HG03108 (cell line): ENCODE measurements around the gene BMPR1A.
"Not testable (repeated sequence)": the region's sequence is repeated elsewhere in the genome, so short reads cannot be mapped to it uniquely, and the experiment has no call there.

Experiments used
- ATAC-seq: cut with Tn5 transposase; IDR thresholded peaks from one replicate; pipeline ENCODE4 v1.9.1; 2021; ENCODE audit warnings: moderate library complexity; ENCODE audit not compliant: unreplicated experiment

The BMPR1A gene

GRCh38 chr10:86837663-86838062 lies 81.2 kb downstream of the BMPR1A start:
- no peak for ATAC-seq

DNA sequence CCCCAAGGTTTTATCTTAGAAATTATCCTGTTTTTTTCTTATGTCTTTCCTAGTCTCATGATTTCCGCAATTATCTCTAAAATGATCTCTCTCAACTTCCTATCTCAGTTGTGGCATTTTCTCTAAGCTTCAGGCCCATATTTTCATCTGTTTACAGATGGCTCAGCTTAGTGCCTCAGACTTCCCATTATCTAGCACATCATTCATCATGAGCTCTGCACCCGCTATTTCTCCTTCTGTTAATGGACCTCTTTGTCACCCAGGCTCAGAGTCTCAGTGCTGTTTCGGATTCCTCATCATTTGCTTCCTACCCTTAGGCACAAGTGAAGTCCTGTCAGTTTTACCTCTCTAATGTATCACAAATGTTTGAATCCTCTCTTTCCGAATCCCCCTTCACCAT lies 84.1 kb downstream of the BMPR1A start:
- ATAC-seq, result no peak

DNA sequence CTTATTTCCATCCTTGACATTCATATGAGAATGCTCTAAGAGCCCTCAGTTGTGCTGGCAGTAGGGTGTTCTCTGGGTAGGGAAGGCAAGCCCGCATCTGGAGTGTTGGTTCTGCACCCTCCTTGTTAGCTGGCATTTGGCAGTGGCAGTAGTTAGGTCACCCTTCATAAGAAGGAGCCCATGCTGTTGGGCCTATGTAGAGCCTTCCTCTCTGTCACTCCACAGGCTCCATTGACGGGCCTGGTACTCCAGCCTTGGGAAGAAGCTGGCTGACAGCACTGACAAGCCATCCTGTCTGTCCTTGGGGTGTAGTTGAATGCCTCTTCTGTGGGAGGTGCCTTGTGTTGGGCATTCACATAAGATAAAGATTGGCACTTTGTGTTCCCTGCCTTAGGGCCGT lies 89.7 kb downstream of the BMPR1A start:
- ATAC-seq, result no peak

- ATAC-seq, result no peak
Measured at GRCh38 chr10:86848747-86849146, 92.3 kb downstream of the BMPR1A start.

- ATAC-seq, result no peak
Measured at GRCh38 chr10:86849181-86849894, 92.9 kb downstream of the BMPR1A start.

DNA sequence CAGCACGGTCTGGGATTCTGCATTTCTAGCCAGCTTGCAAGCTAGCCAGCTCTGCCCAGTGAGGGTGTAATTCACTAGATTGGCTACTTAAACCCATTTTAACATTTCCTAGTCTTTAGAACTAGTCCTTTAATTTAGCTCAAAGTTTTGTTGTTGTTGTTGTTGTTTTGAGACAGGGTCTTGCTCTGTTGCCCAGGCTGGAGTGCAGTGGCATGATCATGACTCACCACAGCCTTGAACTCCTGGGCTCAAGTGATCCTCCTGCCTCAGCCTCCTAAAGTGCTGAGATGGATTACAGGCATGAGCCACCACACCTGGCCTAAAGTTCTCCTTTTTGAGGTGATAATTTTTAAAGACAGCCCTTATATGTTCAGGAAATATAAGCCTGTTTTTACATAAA lies 94.1 kb downstream of the BMPR1A start:
- no peak for ATAC-seq

GRCh38 chr10:86851328-86852207 lies 95.1 kb downstream of the BMPR1A start:
- ATAC-seq, result no peak

DNA sequence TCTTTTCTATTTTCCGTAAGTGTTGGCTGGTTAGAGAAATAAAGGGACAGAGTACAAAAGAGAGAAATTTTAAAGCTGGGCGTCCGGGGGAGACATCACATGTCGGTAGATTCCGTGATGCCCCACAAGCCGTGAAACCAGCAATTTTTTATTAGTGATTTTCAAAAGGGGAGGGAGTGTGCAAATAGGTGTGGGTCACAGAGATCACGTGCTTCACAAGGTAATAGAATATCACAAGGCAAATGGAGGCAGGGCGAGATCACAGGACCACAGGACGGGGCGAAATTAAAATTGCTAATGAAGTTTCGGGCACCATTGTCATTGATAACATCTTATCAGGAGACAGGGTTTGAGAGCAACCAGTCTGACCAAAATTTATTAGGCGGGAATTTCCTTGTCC lies 97.2 kb downstream of the BMPR1A start:
- ATAC-seq, result not testable (repeated sequence)

- no peak for ATAC-seq
Measured at GRCh38 chr10:86855513-86855912, 99.1 kb downstream of the BMPR1A start.

DNA sequence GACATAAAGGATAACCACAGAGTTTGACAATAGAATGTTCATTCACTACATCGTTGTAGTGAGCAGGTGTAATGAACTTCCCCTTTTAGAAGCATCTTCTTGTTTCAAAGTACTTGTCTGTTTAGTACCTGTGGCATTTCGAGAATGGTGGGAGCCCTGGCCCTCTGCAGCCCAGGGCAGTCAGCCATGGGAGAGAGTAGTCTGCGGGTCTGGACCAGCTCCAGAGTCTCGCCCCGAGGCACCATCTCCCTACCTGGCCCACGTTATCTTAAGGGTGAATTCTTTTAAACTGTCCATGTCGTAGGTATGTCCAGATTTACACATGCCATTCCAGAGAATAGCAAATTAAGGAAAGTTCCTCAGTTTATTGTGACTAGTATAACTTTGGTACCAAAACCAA lies 99.7 kb downstream of the BMPR1A start:
- no peak for ATAC-seq

- no peak for ATAC-seq
Measured at GRCh38 chr10:86857128-86857721, 100.8 kb downstream of the BMPR1A start.

DNA sequence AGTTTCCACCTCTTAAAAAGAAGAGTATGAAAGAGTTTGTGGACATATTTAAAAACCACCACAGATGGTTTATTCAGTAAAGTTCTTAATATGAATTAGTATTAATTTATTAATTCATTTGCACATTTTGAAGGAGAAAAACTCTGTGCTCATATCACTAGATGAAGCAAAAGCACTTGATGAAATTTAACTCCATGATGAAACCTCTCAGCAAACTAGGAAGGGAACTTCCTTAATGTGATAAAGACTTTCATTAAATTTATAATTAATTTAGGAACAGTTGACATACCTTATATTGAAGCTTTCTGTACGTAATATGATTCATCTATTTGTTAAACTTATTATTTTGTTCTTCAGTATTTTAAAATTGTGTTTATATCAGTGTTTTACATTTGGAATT lies 101.6 kb downstream of the BMPR1A start:
- ATAC-seq, result no peak

DNA sequence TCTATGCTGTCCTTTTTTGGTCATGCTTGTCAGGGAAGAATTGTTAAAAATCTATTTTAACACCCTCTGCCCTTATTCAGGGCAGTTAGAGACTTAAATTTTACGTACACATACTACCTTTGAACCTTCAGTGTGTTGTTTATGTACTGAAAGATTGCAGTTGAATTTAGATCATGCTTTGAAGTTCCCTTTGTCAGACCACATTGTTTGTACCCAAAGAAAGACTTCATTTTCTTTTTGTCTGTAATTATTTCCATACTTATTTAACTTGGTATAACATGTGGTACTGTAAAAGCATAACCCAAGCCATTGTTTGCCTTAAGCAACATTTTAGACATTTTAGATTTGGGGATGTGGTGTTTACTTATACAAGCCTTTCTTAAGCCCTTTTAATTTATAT lies 104.9 kb downstream of the BMPR1A start:
- no peak for ATAC-seq

DNA sequence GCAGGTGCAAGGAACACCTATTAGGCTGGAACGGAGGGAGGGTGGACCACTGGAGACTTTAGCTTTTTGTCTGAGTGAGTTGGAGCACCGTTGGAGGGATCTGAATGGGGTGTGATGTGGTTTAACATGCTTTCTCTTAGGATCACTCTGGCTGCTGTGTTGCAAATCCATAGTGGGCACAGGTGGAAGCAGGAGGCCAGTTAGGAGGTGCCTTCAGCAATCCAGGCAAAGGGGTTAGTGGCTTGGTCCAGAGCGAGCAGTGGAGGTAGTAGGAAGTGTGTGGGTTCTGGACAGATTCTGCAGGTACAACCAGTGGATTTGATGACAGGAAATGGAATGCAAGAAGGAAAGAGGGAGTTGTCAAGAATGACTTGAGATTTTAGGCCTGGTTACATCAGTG lies 106.0 kb downstream of the BMPR1A start:
- no peak for ATAC-seq

GRCh38 chr10:86862786-86863483 lies 106.5 kb downstream of the BMPR1A start:
- ATAC-seq, result no peak

GRCh38 chr10:86863484-86863842 lies 107.0 kb downstream of the BMPR1A start:
- no peak for ATAC-seq

DNA sequence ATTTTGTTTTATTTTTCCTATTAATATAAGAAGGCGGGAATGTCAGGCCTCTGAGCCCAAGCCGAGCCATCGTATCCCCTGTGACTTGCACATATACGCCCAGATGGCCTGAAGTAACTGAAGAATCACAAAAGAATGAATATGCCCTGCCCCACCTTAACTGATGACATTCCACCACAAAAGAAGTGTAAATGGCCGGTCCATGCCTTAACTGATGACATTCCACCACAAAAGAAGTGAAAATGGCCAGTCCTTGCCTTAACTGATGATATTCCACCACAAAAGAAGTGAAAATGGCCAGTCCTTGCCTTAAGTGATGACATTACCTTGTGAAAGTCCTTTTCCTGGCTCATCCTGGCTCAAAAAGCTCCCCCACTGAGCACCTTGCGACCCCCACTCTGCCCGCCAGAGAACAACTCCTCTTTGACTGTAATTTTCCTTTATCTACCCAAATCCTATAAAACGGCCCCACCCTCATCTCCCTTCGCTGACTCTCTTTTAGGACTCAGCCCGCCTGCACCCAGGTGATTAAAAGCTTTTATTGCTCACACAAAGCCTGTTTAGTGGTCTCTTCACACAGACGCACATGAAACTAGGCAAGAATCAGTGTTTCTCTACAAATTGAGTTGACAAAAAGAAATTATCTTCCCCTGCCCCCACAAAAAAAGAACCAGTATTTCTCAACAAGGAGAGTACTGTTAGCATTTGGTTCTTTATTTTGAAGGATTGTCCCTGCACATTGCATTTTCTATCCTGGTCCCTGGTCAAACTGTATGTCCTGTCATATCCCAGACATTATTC lies 108.8 kb downstream of the BMPR1A start:
- not testable (repeated sequence) for ATAC-seq

GRCh38 chr10:86867149-86867548 lies 110.7 kb downstream of the BMPR1A start:
- no peak for ATAC-seq

- no peak for ATAC-seq
Measured at GRCh38 chr10:86868353-86868752, 111.9 kb downstream of the BMPR1A start.

GRCh38 chr10:86870679-86871078 lies 114.3 kb downstream of the BMPR1A start:
- no peak for ATAC-seq
